DMS 273 (cell line): ENCODE results near the gene LRRC53.

Experiments used
- DNase-seq: peaks from one replicate; lab custom pipeline; 2025; ENCODE audit not compliant: unreplicated experiment; lab: John Stamatoyannopoulos, UW

LRRC53 gene

DNA sequence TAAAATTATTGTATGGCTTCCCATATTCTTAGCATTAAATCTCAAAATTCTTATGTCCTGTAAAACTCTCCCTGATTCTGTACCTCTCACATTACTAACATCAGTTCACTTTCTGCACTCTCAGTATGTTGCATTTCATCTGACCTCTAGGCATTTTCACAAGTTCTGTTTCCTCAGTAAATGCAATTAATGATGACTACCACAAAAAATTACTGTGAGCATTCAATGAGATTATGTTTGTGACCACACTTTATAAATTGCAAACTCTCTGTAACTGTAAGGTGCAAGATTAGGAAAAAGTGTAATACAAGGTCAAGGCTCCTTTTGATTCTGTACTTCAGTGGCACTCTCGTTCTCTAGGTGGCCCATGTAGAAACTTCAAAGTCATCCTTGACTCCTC is 60.4 kb downstream of the LRRC53 start:
- no peak for DNase-seq

DNA sequence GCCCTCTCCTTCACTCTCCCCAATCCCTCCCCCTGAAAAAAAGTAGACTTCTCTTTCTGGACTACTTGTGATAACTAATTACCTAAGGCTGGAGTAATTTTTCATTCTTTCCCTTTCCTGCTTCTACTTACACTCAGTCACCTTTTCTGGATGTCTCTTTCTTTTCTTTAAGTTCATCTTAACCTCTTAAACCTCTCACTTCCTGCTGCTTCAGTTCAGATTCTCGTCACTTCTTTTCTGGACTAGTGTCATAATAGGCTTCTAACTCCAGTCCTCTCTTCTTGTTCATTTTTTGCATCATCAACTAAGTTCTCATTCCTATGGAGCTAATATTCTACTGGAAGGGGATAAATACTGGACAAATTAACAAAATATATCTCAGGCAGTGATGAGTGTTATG is 75.4 kb downstream of the LRRC53 start:
- DNase-seq, result no peak

DNA sequence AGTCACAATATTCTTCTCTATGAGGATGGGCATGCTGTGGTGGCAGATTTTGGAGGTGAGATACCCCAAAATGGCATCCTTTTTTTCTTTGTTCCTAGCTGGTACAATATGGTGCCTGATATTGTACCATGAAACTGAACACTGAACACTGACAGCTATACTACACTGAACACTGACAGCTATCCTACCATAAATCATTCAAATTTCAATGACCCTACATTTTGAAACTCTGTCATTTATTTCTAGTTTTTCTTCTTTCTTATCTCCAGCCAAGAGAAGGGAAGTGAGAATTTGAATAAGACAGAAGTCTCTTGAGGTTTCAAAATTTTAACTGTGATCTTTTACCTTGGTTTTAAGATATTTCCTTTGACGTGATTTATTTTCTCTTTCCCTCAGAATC is 76.3 kb downstream of the LRRC53 start:
- DNase-seq, result no peak

- DNase-seq, result no peak
Observed at GRCh38 chr1:74434321-74434720, 78.1 kb downstream of the LRRC53 start.

- DNase-seq, result no peak
Observed at GRCh38 chr1:74432325-74432724, 80.1 kb downstream of the LRRC53 start.

- no peak for DNase-seq
Observed at GRCh38 chr1:74431531-74431930, 80.9 kb downstream of the LRRC53 start.

DNA sequence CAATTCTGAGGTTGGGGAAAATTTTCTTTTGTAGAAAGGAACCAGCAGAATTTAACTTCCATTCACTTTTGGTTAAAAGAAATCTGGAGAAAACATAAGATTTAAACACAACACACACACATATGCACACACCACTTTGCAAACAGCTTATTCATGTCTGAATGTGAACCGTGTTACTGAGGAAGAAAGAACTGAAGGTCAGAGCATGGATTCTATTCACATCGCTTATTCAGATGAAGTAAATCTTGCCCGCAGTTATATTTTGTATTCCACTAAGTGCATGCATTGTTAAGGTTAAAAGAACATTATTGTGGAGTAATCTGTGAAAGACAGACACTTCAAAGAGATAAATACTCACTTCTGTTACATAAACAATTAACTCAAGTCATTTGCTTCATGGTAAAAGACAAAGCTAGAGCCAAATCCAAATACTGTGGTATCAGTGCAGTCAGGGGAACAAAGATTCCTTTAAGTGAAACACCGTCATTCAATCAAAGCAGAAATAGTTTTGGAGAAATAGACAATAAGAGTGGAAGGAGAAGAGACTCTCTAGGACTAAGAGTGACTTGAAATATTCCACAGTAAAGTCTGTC is 82.0 kb downstream of the LRRC53 start:
- no peak for DNase-seq

DNA sequence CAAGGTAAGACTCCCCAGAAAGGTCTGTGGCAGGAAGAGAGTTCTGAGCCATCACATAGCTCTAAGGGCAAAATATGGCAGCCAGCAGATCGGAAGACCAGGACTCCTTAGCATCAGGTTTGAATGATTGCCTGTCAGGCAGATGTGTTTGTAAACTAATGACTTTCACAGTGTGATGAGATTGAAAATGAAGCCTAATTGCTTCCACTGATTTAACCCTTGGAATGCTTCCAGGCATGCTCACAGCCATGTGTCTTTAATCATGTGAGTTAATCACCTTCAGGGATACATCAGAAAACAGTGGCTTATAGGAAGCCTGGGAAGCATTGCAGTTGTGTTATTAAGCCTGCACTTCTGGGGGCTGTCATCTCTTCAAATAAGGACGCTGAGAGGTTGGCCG is 82.8 kb downstream of the LRRC53 start:
- DNase-seq, result peak; percentile 37

DNA sequence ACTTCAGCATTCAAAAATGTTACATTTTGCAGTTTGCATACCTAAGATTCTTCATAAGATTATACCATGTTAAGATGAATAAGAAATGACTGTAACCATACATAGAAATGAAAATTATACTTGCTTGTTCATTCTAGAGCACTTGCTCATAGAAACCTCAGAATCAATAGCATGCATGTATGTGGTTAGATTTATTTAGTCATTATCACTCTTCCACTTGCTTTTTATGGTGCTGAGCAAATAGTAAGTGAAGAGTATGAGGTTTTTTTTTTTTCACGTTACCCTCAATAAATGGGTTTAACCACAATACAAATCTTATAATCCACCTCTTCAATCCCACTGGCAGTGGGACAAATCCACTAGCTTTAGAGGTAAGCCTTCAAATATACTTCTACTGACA is 84.7 kb downstream of the LRRC53 start:
- no peak for DNase-seq

GRCh38 chr1:74426208-74426937 is 86.0 kb downstream of the LRRC53 start:
- DNase-seq, result peak; percentile 39

DNA sequence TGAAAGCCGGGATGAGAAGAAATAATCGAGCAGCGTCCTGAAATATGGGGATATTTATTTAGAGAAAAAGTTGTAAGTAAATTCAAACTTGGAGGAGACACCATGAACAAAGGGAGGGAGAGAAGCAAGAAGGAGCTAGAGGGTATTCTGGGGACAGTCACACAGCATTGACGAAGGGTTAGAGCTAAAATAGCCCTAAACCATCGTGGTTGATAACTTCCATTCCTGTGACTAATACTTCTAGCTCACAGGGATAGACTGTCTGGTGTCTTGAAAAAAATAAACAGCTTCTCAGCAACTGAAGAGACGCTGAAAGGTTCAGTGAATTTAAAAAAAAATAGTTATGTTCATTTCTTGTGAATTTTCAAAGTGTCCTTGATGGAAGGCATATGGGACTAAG is 86.7 kb downstream of the LRRC53 start:
- DNase-seq, result no peak

GRCh38 chr1:74423471-74423870 is 88.9 kb downstream of the LRRC53 start:
- DNase-seq, result no peak

DNA sequence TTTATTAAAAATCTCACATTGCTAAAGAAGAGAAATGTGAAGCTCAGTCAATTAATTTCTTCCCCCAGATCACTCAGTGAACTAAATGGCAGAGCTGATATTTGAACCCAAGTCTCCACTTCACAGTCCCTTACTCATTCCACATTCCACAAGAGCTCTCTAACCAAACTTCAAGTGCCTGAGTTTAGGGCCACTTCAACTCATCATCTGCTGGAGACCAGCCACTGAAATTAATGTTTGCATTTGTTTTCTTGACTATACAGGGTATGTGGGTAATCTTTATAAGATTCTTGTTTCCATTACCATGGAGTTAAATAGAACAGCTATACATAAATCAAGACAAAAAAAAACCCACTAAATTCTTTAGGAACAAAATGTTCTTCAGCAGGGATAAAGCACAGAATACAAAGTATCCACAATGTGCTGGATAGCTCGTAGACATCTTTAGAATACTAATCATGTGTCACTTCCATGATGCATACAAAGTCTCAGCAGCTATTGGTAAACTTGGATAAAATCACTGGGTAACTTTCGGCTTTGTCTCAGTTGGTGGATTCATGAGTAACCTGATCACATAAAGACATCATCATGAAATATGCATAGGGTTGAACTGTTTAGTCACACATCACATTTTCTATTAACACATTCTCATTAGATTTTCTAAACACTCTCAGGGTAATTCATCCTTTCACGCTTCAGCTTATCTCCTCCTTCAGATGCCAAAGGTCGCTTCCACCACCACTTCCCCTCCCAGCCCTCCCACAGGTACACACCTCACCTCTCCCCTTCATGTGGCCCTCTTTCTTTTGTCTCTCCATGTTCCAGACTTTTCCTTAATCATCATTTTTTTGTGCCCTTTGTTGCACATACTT is 89.8 kb downstream of the LRRC53 start:
- peak; percentile 11 for DNase-seq

- DNase-seq, result no peak
Observed at GRCh38 chr1:74420467-74420866, 91.9 kb downstream of the LRRC53 start.
